Measurements from ENCODE around the gene TMEM269.

Gene TMEM269

DNA sequence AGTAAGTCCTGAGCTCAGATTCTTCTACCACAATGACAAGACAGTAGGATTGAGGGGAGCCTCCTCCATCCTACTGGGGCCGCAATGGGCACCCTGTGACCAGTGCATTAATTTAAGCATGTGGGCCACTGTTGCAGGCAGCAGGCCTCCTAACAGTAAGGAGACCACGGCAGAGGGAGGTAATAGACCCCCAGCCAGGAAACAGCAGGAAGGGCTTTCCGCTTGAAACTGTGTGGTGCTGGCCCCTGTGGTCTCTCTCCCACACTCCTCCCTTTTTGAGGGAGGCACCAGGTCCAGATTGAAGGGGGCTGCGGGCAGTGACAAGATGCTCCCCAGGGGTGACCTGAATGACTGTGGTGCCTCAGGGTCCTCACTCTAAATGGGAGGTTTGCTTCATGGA, 43.1 kb upstream of the TMEM269 start:
- Histone ChIP-seq H3K27me3 (ENCODE audit: insufficient read depth, low read depth, severe bottlenecking) (no peaks in the 10 kb centered on the region), H3K9me3 (ENCODE audit: severe bottlenecking) (no peaks in the 10 kb centered on the region), H3K36me3 (peaks cover 7% of the 10 kb centered on the region), H3K4me3 (ENCODE audit: low read depth, low read length) (no peak overlapping the region), H3K27ac (no peak overlapping the region; the same call in 1 of the 2 replicates)
- no peak for TF ChIP-seq CTCF (IDR thresholded peaks at IDR 0.05; ENCODE audit: low read depth, low read length)
- DNase-seq, result no peak

GRCh38 chr1:42742141-42742540, 42.6 kb upstream of the TMEM269 start:
- TF ChIP-seq CTCF (IDR thresholded peaks at IDR 0.05; ENCODE audit: low read depth, low read length), result no peak
- Histone ChIP-seq H3K27me3 (ENCODE audit: insufficient read depth, low read depth, severe bottlenecking) (no peaks in the 10 kb centered on the region), H3K4me3 (ENCODE audit: low read depth, low read length) (no peak overlapping the region), H3K9me3 (ENCODE audit: severe bottlenecking) (no peaks in the 10 kb centered on the region), H3K36me3 (peaks cover 11% of the 10 kb centered on the region), H3K27ac (no peak overlapping the region)
- no peak for DNase-seq

GRCh38 chr1:42742617-42743316, 42.0 kb upstream of the TMEM269 start:
- Histone ChIP-seq H3K27ac (no peak overlapping the region), H3K36me3 (peaks cover 16% of the 10 kb centered on the region), H3K4me3 (ENCODE audit: low read depth, low read length) (no peak overlapping the region), H3K9me3 (ENCODE audit: severe bottlenecking) (no peaks in the 10 kb centered on the region), H3K27me3 (ENCODE audit: insufficient read depth, low read depth, severe bottlenecking) (no peaks in the 10 kb centered on the region)
- no peak for DNase-seq
- no peak for TF ChIP-seq CTCF (IDR thresholded peaks at IDR 0.05; ENCODE audit: low read depth, low read length)

DNA sequence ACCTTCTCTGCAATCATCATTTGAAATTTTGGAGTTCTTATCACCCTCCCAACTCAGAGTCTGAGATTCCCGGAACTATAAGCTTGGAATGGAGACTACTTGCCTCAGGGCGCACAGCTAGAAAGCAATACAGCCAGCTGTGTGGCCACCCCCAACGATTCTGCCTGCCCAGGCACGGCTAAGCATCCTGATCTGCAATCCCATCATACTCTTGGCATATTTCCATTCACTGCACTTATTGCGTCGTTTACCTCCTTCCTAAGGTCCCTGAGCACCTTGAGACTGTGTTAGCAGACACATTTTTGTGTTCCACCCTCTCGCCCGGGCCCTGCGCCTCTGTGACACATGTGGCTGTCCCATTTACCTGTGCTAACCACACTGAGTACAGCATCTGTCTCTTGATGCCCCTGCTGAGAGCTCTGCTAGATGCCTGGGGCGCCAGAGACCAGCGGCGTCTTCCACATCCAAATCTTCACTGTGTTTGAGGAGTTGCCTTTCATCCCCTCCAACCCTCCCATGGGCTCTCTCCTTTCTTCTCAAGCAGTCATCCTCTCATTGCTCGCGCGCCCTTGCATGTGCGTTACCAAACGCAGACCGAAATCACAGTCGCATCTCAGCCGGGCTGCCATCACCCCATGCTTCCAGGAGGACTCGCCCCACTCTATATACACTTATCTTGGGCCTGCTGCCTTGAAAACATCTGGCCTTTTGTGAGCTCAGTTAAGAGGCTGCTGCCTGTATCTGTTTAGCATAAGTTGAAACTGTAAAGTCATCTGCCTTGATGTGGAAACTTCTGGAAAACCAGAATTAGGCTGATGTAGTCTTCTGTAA, 41.3 kb upstream of the TMEM269 start:
- H3K36me3 ChIP-seq, result peaks cover 20% of the 10 kb centered on the region
- TF ChIP-seq CTCF (IDR thresholded peaks at IDR 0.05; ENCODE audit: low read depth, low read length), result no peak
- DNase-seq, result no peak
- no peaks in the 10 kb centered on the region for H3K9me3 ChIP-seq (ENCODE audit: severe bottlenecking)
- no peak overlapping the region for H3K27ac ChIP-seq
- H3K27me3 ChIP-seq (ENCODE audit: insufficient read depth, low read depth, severe bottlenecking), result no peaks in the 10 kb centered on the region
- H3K4me3 ChIP-seq (ENCODE audit: low read depth, low read length), result no peak overlapping the region

DNA sequence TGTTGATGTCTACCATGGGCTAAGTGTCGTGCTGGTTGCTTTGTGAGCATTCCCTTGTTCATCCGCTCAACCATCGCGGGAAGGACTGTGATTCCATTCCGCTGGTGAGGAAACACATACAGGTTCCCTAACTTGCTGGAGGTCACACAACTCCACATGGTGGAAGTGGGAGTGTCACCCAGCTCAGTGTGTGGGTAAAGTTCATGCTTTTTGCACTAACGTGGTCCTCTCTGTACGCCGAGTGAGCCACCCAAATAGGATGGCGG, 40.7 kb upstream of the TMEM269 start:
- Histone ChIP-seq H3K27ac (no peak overlapping the region), H3K36me3 (peaks cover 22% of the 10 kb centered on the region), H3K27me3 (ENCODE audit: insufficient read depth, low read depth, severe bottlenecking) (no peaks in the 10 kb centered on the region), H3K4me3 (ENCODE audit: low read depth, low read length) (no peak overlapping the region), H3K9me3 (ENCODE audit: severe bottlenecking) (no peaks in the 10 kb centered on the region)
- no peak for DNase-seq
- TF ChIP-seq CTCF (IDR thresholded peaks at IDR 0.05; ENCODE audit: low read depth, low read length), result no peak

Measured in WERI-Rb-1 (cell line).